NCI-H524 treated with DMSO at 0.1 percent for 48 hours (cell line): ENCODE results near the gene CCDC3.

Source experiments
- DNase-seq: peaks from one replicate; lab custom pipeline; 2025; lab: John Stamatoyannopoulos, UW

CCDC3 gene

GRCh38 chr10:12922117-12922900 is 79.2 kb downstream of the CCDC3 start:
- DNase-seq = no peak

DNA sequence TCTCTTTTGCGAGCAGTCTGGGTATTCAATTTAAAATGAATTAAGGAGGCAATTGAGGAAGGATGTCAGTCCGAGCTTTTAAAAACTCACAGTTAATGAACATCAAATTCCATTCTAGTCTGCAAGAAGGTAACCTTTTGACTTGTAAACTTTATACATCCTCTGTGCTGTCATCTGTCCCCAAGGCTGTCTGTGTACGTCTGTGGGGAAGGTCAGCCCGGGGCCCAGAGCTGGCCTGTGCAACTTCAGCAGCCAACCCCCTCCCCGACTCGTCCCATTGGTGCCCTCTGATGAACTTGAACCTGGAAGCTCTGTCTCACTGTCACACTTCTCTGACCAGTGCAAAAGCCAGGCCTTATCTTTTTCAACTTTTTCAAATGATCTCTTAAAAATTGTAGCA is 80.3 kb downstream of the CCDC3 start:
- DNase-seq = no peak

GRCh38 chr10:12919574-12919973 is 81.9 kb downstream of the CCDC3 start:
- DNase-seq = no peak

DNA sequence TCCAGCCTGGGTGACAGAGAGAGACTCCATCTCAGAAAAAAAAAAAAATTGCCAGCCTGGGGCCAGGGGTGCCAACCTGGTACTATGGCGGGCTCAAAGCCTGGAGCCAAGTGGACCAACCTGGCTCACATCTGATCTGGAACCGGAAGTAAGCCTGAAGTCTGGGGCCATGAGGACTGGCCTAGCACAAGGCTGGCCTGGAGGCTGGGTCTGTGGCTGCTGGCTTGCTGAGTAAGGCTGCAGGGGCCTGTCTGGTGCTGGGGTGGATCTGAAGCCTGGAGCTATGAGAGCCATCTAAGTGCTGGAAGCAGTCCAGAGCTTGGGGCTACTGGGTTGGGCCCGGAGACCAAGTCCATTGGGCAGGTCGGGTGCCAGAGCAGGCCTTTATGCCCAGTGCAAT is 84.9 kb downstream of the CCDC3 start:
- no peak for DNase-seq

DNA sequence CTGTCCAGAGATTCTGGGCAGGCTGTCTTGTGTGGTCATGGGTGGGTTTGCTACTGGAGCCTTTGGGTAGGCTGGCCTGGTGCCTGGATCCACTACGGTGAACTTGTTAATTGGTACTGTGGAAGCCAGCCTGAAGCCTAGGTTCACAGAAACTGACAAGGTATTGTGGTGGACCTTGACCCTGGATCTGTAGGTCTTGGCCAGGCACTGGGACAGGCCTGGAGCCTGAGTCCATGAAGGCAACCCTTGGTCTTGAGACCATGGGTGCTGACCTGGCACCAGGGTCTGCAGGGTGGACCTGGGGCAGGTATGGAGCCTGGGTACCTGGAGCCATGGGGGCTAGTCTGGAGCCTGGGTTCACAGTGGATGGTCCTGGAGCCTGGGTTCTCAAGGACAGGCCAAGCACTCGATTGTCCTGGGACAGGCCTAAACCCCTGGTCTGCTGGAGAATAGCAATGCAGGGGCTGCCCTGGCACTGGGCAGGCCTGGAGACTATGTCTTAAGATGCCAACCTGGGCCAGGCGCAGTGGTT is 85.8 kb downstream of the CCDC3 start:
- no peak for DNase-seq

- DNase-seq = no peak
Observed at GRCh38 chr10:12914111-12914510, 87.4 kb downstream of the CCDC3 start.

DNA sequence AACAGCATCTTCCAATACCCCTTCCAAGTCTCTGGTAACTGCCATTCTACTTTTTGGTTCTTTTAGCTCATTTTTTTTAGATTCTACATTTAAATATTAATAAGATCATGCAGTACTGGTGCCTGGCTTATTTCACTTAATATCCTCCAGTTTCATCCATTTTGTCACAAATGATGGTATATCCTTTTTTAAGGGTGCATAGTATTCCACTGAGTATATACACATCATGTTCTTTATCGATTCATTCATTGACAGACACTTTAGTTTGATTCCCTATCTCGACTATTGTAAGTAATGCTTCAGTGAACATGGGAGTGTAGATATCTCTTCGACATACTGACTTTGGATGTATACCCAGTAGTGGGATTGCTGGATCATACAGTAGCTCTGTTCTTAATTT is 89.7 kb downstream of the CCDC3 start:
- no peak for DNase-seq

GRCh38 chr10:12910835-12911234 is 90.7 kb downstream of the CCDC3 start:
- no peak for DNase-seq

- no peak for DNase-seq
Observed at GRCh38 chr10:12909836-12910185, 91.7 kb downstream of the CCDC3 start.

- no peak for DNase-seq
Observed at GRCh38 chr10:12909182-12909835, 92.2 kb downstream of the CCDC3 start.

- DNase-seq = no peak
Observed at GRCh38 chr10:12908773-12909172, 92.7 kb downstream of the CCDC3 start.

- no peak for DNase-seq
Observed at GRCh38 chr10:12907656-12908055, 93.9 kb downstream of the CCDC3 start.

GRCh38 chr10:12906051-12906541 is 95.4 kb downstream of the CCDC3 start:
- DNase-seq = no peak

GRCh38 chr10:12905067-12905466 is 96.4 kb downstream of the CCDC3 start:
- DNase-seq = no peak

- no peak for DNase-seq
Observed at GRCh38 chr10:12902851-12903358, 98.6 kb downstream of the CCDC3 start.

DNA sequence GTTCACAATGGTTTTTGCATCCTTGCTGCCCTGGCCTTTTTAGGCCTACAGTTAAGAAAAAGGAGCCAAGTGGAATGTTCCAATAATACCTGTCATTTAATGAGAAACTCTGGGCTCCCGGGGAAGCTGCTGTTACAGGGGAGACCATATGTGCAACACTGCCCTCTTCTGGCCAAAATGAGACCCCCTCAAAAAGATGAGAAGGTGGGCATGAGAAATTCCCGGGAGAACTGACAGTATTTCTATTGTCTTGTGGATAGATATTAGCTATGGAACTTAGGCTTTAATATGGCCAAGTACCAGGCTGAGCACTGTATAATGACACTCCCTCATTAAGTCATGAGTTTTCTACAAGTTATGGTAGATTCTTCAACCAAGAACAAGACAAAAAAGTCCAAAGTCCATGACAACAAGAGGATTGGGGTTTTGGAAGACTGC is 99.4 kb downstream of the CCDC3 start:
- no peak for DNase-seq

DNA sequence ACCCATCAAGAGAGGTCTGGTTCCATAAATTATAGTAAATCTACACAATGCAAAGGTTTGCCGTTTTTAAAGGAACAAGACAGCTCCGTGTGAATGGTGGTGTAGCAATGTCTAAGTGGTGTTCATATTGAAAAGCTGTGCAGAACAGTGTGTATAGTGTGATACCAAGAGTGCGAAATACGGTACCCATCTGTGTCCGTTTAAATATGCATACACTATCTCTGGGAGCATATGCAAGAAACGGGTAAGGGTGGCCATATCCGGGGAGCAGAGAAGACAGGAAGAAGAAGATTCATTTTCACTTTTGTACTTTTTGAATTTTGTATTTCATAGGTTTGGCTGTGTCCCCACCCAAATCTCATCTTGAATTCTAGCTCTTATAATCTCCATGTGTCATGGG is 102.0 kb downstream of the CCDC3 start:
- no peak for DNase-seq

DNA sequence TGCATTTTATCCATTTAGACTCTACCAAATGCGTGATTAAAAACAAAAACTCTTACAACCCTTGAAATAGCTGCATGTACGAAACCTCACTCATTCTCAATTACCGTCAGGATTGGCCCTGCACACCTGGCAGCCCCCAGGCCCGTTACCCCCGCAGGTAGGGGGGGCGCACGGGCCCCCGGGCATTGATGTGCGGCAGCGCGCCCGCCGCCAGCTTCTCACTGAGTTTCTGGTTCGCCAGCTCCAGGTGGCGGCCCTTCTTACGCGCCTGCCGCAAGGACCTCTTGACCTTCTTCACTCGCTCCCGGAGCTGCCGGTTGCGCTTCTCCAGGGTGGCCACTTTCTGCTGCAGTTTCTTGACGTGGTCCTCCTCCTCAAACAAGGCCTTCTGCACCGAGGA is 103.2 kb downstream of the CCDC3 start:
- no peak for DNase-seq

GRCh38 chr10:12897278-12897677 is 104.2 kb downstream of the CCDC3 start:
- no peak for DNase-seq

- no peak for DNase-seq
Observed at GRCh38 chr10:12896251-12896650, 105.3 kb downstream of the CCDC3 start.

DNA sequence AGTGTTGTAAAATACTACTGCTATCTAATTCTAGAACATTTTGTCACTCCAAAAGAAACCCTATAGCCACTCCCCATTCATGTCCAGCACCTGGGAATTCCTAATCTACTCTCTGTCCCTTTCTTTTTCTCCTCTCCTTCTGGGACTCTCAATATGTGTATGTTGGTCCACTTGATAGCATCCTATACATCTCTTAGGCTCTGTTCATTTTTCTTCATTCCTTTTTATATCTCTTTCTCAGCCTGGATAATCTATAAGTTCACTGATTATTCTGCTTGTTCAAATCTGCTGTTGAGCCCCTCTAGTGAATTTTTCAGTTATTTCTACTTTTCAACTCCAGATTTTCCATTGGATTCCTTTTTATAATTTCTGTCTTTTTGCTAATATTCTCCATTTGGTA is 108.6 kb downstream of the CCDC3 start:
- DNase-seq = no peak

GRCh38 chr10:12890958-12891357 is 110.6 kb downstream of the CCDC3 start:
- DNase-seq = no peak

GRCh38 chr10:12888470-12888869 is 113.0 kb downstream of the CCDC3 start:
- no peak for DNase-seq
